HG03565 (cell line): ENCODE measurements around the gene AK9.
A peak's percentile ranks its signal among the peaks of the same experiment; 100 is the strongest.
"Not testable (repeated sequence)": the region's sequence is repeated elsewhere in the genome, so short reads cannot be mapped to it uniquely, and the experiment has no call there.

ENCODE experiments used
- ATAC-seq: cut with Tn5 transposase; IDR thresholded peaks from one replicate; pipeline ENCODE4 v1.9.1; 2021; ENCODE audit warnings: mild to moderate bottlenecking, moderate library complexity; ENCODE audit not compliant: unreplicated experiment

The AK9 gene

GRCh38 chr6:109628158-109629000 is 62.6 kb downstream of the AK9 start:
- ATAC-seq: no peak

GRCh38 chr6:109626311-109626710 is 64.7 kb downstream of the AK9 start:
- ATAC-seq: no peak

- ATAC-seq: no peak
Observed at GRCh38 chr6:109625199-109625598, 65.8 kb downstream of the AK9 start.

- ATAC-seq: no peak
Observed at GRCh38 chr6:109623288-109623687, 67.7 kb downstream of the AK9 start.

GRCh38 chr6:109612268-109612667 is 78.7 kb downstream of the AK9 start:
- no peak for ATAC-seq

- ATAC-seq: no peak
Observed at GRCh38 chr6:109611502-109611901, 79.5 kb downstream of the AK9 start.

- no peak for ATAC-seq
Observed at GRCh38 chr6:109610590-109610989, 80.4 kb downstream of the AK9 start.

GRCh38 chr6:109609737-109610136 is 81.3 kb downstream of the AK9 start:
- ATAC-seq: no peak

GRCh38 chr6:109606359-109606758 is 84.6 kb downstream of the AK9 start:
- ATAC-seq: no peak

- no peak for ATAC-seq
Observed at GRCh38 chr6:109595998-109596397, 95.0 kb downstream of the AK9 start.

GRCh38 chr6:109580519-109580918 is 110.5 kb downstream of the AK9 start:
- ATAC-seq: no peak

- peak; percentile 93 for ATAC-seq
Observed at GRCh38 chr6:109579361-109579760, 111.6 kb downstream of the AK9 start.

- ATAC-seq: not testable (repeated sequence)
Observed at GRCh38 chr6:109569901-109570300, 121.1 kb downstream of the AK9 start.

GRCh38 chr6:109561844-109562243 is 129.2 kb downstream of the AK9 start:
- ATAC-seq: no peak

- no peak for ATAC-seq
Observed at GRCh38 chr6:109531446-109531845, 159.6 kb downstream of the AK9 start.

- no peak for ATAC-seq
Observed at GRCh38 chr6:109527989-109528388, 163.0 kb downstream of the AK9 start.

- no peak for ATAC-seq
Observed at GRCh38 chr6:109526905-109527628, 163.9 kb downstream of the AK9 start.

GRCh38 chr6:109524129-109524528 is 166.9 kb downstream of the AK9 start:
- no peak for ATAC-seq

- ATAC-seq: no peak
Observed at GRCh38 chr6:109523478-109523877, 167.5 kb downstream of the AK9 start.

- no peak for ATAC-seq
Observed at GRCh38 chr6:109521080-109521479, 169.9 kb downstream of the AK9 start.

- ATAC-seq: not testable (repeated sequence)
Observed at GRCh38 chr6:109519647-109520046, 171.4 kb downstream of the AK9 start.

GRCh38 chr6:109516929-109517328 is 174.1 kb downstream of the AK9 start:
- no peak for ATAC-seq
